Measurements from ENCODE around the gene DENND4B.
"Not testable (repeated sequence)": the region's sequence is repeated elsewhere in the genome, so short reads cannot be mapped to it uniquely, and the experiment has no call there.

DENND4B gene, protein sequence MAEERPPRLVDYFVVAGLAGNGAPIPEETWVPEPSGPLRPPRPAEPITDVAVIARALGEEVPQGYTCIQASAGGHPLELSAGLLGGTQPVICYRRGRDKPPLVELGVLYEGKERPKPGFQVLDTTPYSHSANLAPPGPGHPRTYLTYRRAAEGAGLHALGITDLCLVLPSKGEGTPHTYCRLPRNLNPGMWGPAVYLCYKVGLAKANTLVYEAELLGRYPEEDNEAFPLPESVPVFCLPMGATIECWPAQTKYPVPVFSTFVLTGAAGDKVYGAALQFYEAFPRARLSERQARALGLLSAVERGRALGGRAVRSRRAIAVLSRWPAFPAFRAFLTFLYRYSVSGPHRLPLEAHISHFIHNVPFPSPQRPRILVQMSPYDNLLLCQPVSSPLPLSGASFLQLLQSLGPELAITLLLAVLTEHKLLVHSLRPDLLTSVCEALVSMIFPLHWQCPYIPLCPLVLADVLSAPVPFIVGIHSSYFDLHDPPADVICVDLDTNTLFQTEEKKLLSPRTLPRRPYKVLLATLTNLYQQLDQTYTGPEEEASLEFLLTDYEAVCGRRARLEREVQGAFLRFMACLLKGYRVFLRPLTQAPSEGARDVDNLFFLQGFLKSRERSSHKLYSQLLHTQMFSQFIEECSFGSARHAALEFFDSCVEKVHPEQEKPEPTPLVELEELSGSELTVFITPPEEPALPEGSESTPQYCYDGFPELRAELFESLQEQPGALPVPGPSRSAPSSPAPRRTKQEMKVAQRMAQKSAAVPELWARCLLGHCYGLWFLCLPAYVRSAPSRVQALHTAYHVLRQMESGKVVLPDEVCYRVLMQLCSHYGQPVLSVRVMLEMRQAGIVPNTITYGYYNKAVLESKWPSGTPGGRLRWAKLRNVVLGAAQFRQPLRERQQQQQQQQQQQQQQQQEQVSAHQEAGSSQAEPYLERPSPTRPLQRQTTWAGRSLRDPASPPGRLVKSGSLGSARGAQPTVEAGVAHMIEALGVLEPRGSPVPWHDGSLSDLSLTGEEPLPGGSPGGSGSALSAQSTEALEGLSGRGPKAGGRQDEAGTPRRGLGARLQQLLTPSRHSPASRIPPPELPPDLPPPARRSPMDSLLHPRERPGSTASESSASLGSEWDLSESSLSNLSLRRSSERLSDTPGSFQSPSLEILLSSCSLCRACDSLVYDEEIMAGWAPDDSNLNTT (N-terminal part only)

DNA sequence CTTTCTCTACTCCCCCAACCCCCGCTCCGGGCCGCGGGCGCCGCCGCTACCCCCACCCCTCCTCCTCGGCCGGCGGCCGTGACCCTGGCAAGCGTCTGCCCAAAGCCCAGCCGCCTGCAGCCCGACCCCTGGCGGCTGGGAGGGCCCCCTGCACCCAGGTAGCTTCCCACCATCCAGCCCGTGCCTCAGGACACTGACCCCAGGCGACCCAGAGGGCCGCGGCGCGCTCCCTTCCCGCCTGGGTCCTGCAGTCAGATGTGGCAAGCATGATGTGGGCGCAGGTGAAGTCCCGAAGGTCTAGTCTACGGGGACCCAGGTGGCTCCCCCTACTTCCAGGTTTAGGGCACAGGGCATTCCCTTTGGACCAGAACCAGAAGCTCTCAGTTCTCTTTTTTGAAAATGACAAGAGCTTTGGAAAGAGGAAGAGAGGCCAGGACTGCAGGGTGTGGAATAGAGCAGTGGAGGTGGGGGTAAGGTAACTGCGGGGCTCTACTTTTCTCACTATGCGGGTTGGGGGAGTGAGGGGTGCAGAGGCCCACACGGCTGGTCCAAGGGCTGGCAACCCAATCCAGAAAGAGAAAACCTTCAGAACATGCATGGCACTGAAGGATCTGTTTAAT lies at the start of gene DENND4B:
TSS of gene DENND4B (minus strand) at position 97 of the 620 bp plus-strand sequence. CDS start 2,344 bp downstream, outside the sequence.
- DNase-seq (ENCODE audit: low read depth in 2 of 2), result peak; percentile 61 to 62

DNA sequence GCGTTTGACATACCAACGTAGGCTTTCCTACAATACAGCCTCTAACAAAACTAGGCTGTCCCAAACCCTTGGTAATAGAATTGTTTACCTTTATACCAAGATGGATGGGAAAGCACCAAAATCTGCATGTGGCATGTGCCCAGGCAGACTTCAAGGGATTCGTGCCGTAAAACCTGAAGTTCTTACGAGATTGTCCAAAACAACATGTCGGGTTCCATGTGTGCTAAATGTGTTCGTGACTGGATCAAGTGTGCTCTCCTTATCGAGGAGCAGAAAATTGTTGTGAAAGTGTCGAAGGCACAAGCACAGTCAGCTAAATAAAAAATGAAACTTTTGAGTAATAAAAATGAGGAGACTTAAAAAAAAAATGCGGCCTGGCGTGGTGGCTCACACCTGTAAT lies 49.1 kb upstream of the DENND4B start:
- no peak for DNase-seq (ENCODE audit: low read depth in 2 of 2)

DNA sequence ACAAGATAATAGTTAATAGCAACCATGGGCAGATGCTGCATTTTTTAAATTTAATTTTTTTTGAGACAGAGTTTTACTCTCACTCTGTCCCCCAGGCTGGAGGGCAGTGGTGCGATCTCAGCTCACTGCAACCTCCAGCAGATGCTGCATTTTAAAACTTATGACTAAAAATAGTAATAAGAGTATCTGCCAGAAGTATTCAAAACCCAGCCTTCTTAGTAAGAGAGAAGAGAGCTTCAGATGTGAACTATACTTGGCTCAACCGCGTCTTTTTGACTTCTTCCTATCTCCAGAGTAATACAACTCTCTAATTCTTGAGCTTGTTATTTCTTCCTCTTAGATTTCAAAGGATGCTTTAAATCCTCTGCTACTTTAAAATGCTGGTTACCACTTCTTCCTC lies 48.7 kb upstream of the DENND4B start:
- no peak for DNase-seq (ENCODE audit: low read depth in 2 of 2)

DNA sequence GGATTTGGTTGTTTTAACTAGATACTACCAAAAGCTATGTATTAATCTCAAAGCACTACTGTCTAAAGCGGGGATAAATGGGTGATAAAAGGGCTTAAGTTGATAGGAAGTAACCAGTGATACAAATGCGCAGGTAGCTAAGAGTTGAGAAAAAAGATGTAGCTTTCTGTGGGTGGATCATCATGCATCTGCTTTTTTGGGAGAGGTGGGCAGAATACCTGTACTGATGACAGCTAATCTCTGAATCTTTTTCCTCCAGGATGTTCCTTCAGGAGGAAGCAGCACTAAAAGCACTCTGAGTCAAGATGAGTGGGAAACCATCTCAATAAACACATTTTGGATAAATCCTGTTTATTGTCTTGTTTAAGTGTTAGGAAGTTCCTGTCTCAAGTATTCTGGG lies 45.3 kb upstream of the DENND4B start:
- no peak for DNase-seq (ENCODE audit: low read depth in 2 of 2)

DNA sequence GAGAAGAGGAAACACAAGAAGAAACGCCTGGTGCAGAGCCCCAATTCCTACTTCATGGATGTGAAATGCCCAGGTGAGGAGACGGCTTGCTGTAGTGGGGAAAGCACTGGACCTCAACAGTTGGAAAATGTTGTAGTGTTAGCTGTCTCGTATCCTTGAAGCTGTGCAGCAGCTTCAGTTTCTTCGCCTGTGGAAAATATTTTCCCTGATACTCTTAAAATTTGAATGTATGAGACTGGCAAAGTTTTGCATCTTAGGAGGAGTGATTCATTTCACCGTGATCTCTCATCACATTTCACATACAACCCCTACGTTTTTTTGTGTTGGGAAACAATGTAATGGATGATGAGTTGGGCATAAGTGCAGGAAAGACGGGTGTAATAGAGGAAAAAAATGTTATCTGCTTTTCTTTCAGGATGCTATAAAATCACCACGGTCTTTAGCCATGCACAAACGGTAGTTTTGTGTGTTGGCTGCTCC lies 44.7 kb upstream of the DENND4B start:
- no peak for DNase-seq (ENCODE audit: low read depth in 2 of 2)

DNA sequence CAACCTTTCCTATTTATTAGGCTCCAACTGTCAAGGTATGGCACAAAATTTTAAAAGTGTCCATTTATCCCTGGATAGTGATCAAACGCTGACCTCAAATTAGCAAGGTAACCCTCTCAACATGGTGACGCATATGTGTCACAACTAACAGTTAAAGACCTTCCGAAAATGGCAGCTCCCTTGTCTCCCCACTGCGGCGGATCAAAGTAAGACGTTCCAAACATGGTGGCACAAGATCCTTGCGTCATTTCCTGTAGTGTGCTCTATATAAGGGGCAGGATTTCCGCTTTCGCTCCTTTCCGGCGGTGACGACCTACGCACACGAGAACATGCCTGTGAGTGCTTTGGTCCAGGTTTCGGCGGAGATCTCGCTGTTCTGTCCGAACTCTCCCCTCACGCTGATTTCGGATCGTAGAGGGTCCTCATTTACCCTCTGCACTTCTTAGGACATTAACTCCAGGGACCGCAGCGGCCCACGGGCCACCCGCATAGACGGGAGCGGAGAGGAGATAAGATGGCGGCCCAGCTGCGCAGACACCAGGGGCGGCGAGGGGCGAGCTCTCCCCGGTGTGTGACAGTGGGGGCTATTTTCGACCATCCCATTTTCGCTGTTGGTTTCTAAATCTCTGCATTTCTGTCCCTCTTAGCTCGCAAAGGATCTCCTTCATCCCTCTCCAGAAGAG lies 44.1 kb upstream of the DENND4B start, which contains the start of gene RPS27:
TSS of gene RPS27 (plus strand) at position 295 of the 683 bp plus-strand sequence. CDS start at position 330, 35 bp downstream.
- DNase-seq (ENCODE audit: low read depth in 2 of 2), result peak; percentile 68 to 81

DNA sequence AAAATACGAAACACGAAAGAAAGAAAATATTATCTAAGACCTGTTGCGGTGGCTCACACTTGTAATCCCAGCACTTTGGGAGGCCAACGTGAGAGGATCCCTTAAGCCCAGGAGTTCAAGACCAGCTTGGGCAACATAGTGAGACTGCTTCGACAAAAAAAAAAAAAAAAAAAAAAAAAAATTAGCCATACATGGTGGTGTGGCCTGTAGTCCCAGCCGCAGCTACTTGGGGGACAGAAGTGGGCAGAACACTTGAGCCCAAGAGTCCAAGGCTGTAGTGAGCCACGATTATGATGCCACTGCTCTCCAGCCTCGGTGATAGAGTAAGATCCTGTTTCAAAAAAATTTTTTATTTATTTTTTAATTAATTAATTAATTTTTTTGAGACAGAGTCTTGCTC lies 41.1 kb upstream of the DENND4B start:
- no peak for DNase-seq (ENCODE audit: low read depth in 2 of 2)

DNA sequence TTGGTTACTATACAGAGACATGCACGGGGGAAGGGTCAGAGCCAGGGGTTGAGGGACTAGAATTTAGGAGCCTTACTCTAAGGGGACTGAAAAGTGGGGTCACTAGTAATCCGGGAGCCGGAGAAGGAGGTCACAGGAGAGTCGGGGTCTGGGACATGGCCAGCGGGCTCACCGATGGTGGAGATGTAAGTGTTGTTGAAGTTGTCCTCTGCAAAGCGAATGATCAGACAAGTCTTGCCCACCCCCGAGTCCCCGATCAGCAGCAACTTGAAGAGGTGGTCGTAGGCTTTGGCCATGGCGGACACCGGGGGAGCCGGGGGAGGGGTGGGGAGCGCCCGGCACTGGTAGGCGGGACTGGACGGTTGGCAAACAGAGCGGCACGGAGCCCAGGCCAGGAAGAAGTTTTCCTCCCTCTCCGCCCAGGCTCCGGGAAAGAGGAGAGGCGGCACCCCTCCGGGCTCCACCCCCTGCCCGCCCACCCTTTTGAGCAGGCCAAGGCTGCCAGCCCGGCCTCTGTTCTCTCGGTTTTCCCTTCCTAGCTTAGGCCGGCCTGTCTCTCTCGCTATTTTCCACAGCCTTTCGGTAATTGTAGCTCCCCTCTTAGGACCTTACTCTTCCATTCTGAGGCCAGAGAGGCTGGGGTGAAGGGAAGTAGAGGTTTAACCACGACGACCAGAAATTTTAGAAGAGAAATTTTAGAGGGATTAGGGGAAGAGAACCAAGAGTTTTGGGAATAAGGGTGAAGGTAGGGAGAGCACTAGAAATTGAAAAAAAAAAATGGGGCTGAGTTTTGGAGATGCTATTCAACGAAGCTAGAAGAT lies 39.6 kb upstream of the DENND4B start, which contains the start of gene RAB13:
TSS of gene RAB13 (minus strand) at position 399 of the 821 bp plus-strand sequence. CDS start at position 296, 103 bp downstream.
- DNase-seq (ENCODE audit: low read depth in 2 of 2), result no peak

DNA sequence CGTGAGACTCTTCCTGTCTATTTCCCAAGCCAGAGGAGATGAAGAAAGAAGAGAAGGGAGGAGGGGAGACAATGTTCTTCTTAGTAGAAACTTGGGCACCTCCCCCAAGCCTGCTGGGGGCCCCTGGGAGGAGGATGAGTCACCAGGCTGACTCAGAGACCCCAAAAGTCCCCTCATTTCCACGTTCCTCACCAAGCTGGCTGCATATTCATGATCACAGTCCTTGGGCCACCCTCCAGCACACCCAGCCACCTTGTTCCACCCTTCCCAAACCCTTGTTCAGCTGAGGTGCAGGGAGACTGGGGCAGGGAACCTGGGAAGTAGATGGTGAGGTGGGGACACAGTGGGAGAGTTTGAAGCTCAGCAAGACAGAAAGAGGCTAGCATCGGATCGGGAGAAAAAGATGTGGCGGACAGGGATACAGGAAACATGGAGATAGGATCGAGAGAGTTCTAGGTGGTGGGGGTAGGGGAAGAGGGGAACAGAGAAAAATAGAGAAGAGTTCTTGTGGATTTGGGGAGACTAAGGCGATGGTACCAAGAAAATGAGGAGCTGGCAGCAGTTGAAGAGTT lies 38.9 kb upstream of the DENND4B start:
- DNase-seq (ENCODE audit: low read depth in 2 of 2), result peak in 1 of 2 donors; percentile 38

DNA sequence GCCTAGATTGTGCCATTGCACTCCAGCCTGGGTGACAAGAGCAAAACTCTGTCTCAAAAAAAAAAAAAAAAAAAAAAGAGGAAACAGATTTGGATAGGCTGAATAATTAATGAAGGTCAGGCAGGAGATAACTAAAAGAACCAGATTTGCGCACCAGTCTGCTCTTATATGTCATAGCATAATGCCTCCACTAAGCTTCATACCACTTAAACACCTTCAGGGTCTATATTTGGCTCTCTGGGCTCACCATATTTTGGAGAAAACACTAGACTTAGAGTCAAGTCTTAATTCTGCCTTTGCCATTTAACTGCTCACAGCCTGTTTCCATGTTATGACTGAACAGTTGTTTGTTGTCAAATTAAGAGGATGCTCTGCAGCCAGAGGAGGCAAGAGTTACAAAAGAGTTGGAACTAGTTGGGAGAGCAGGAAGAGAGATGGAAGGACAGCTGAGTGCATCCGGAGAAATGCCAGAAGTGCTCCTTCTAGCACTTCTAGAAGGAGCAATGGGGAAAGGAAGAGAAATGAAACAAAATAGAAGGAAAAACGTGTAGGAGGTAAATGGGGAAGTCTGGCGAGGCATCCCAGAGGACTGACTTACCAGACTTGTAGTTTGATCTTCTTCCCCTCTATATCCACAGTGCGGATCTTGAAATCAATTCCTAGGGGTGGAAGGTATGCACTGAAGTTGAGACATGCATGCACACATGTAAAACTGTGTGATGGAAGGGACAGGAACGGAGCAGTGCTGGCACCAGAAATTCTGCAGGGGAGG lies 37.8 kb upstream of the DENND4B start:
- DNase-seq (ENCODE audit: low read depth in 2 of 2), result no peak

DNA sequence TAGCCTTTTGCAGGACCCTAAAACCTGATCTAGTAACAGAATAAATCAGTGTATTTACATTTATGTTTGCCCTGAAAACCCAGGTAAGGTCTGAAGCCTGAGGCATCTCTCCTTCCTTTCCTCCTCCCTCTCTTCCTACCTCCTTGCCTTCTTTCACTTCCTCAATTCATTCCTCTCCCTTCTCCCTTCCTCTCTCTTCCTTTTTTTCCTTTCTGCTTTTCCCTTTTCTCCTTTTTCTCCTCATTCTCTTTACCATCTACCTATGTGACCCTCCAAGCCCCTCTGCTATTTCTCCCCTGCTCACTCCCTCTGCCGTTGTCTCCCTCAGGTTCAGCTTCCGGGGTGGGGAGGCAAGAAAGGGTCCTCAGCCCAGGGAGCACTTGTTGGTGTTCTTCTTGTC lies 35.2 kb upstream of the DENND4B start:
- not testable (repeated sequence) for DNase-seq (ENCODE audit: low read depth in 2 of 2)

DNA sequence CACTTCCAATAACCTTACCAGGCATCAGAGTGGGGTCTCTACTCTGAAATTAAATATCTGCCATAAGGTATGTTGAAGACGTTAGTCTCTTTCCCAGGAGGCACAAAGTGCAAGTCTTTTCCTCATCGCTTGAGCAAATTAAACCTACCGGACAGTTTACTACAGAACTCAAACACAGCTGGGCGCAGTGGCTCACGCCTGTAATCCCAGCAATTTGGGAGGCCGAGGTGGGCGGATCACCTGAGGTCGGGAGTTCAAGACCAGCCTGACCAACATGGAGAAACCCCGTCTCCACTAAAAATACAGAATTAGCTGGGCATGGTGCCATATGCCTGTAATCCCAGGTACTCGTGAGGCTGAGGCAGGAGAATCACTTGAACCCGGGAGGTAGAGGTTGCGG lies 32.6 kb upstream of the DENND4B start:
- DNase-seq (ENCODE audit: low read depth in 2 of 2), result not testable (repeated sequence)

DNA sequence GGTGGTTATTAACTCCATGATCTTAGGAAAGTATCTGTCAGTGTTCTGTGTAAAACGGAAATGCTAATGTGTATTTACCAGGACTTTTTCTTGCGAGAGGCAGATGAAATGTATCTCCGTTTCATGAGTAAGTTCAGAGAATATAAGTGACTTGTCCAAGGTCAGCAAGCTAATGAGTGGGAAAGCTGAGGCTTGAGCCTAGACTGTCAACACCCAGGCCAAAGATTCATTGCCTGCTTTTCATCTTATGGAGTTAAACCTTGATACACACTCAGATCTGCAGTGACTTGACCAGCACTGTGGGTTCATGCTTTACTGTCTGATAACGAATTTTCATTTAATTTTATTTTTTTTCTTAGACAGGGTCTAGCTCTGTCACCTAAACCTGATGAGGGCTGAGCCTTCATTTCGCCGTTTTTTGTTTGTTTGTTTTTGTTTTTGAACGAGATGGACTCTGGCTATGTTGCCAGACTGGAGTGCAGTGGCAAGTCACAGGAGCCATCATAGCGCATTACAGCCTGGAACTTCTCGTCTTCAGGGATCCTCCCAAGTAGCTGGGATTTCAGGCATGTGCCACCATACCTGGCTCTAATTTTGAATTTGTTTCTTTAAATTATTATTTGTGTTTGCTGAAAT lies 31.9 kb upstream of the DENND4B start:
- DNase-seq (ENCODE audit: low read depth in 2 of 2), result no peak

DNA sequence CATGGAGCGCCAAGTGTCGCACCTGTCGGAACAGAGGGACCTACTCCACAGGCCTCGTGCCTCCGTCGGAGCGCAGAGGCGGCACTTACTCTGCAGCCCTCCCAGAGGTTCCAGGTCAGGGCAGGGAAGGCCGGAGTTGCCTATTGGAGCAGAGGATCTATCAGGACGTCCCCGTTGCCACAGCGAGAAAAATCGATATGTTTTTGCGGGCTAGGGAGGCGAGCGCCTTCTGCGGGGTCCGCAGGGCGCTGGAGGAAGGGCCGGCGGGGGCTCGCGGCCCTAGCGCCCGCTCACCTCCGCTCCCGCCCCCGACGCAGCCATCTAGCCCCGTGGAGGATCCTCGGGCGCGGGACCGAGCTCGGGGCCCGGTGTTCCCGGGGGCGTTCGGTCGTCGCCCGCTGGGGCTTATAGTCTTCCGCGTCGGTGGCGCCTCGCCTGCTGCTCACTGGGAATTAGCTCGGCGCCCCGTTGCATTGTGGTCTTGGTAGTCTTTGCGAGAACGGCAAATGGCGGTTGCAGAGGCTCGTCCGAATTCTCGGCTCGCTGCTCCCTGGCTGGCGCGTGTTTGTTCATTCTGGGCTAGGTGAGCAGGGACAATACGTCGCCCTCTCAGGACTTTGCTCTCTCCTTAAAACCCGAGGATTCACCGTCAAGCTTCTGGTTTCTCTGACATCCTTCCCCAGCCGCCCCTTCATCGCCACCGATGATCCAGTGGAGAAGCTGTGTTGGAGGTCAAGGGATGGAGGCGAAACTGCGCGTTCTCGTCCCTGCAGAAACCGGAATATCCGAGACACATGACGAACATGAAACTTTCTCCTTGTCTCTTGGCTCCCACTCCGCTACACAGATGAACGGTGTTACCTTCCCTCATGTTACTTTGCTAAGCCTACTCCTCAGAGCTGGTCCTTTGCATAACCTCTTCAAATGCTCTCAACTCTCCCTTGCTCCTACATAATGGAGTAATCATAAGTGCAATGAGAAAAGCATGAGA lies 31.0 kb upstream of the DENND4B start, which contains the start of gene JTB:
TSS of gene JTB (minus strand) at position 425 of the 991 bp plus-strand sequence. CDS start at position 3, 422 bp downstream.
- DNase-seq (ENCODE audit: low read depth in 2 of 2), result peak; percentile 75 to 82

DNA sequence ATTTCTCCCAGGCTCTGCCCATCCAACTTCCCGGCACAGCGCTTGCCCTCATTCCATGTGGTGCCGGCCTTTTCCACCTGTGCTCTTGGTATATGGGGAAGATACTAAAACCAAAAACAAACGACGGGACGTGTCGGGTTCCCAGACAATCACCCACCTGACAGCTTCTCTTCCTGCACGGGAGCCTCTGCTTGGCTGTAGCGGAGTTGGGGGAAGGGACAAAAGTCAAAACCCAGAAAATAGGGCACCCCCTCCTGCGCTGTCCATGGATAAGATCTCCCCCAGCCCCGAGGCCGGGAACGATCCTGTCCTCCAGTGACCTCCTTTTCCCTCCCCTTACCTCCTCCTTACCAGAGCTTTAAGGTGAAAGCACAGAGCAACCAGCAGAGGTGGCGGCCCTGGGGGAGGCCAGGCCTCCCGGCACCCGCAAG lies 30.3 kb upstream of the DENND4B start:
- no peak for DNase-seq (ENCODE audit: low read depth in 2 of 2)

DNA sequence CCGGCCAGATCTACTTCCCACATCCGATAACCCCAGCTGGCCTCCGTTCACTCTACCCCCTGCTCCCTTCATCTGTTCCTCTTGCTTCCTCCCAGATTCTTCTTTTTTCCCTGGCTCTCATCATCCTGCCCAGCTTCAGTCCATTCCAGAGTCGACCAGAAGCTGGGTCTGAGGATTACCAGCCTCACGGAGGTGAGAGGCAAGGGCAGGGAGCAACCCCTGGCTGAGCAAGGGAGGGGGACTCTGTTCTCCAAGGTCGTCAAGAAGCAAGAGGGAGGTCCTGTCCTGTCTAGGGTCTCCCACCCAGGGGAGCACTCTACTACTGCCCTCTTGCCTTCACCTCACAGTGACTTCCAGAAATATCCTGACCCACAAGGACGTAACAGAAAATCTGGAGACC lies 27.0 kb upstream of the DENND4B start:
- DNase-seq (ENCODE audit: low read depth in 2 of 2), result no peak

DNA sequence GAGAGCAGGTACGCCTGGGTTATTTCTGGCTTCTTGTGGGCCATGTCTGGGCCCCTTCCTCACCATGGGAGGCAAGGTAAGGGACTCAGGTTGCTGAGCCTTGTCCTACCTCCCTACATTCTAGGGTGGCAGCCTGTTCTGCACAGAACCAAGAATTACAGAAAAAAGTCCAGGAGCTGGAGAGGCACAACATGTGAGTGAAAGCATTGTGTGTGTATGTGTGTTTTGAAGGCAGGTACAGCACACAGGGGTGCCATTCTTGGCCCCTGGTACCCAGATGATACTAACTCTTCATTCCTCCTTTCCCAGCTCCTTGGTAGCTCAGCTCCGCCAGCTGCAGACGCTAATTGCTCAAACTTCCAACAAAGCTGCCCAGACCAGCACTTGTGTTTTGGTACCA lies 26.6 kb upstream of the DENND4B start:
- no peak for DNase-seq (ENCODE audit: low read depth in 2 of 2)
